GM23338 (cell line): Measurements from ENCODE around the gene PRELP. TPM values are rescaled to one million over a fixed set of nuclear protein-coding genes. Genes with fewer than 3 reads are reported as not detected.

ENCODE experiments used
- ATAC-seq: fragments of 200-7000 bp; cut with Tn5 transposase; 3 replicates; pipeline ENCODE4 v1.9.1; 2020
- DNase-seq: peaks from one replicate; pipeline ENCODE4 v3.0.0-alpha.2; 2015; ENCODE audit warnings: low spot score
- H2AFZ ChIP-seq: fragments of 200-600 bp; sonication (generic); 2 replicates; pipeline ENCODE4 v1.8.0; 2016; ENCODE audit warnings: antibody characterized with exemption, mild to moderate bottlenecking, moderate library complexity
- H3F3A ChIP-seq: fragments of 200-600 bp; sonication (generic); replicated peaks from 2 replicates; pipeline ENCODE4 v1.8.0; 2017; ENCODE audit warnings: antibody characterized with exemption, mixed run types, low read depth
- H3K27ac ChIP-seq: fragments of 200-600 bp; sonication (generic); 2 replicates; pipeline ENCODE4 v1.6.1; 2016; ENCODE audit warnings: low read depth
- H3K27me3 ChIP-seq: fragments of 200-600 bp; sonication (generic); 2 replicates; pipeline ENCODE4 v1.8.0; 2016; ENCODE audit warnings: mild to moderate bottlenecking, mixed run types, moderate library complexity; ENCODE audit not compliant: insufficient read depth
- H3K36me3 ChIP-seq: fragments of 200-600 bp; sonication (generic); 2 replicates; pipeline ENCODE4 v1.8.0; 2016; ENCODE audit warnings: mild to moderate bottlenecking; ENCODE audit not compliant: insufficient read depth
- H3K4me1 ChIP-seq: fragments of 200-600 bp; sonication (generic); 2 replicates; pipeline ENCODE4 v1.8.0; 2016; ENCODE audit warnings: mild to moderate bottlenecking, moderate library complexity; ENCODE audit not compliant: insufficient read depth
- H3K4me2 ChIP-seq: fragments of 200-600 bp; sonication (generic); 2 replicates; pipeline ENCODE4 v1.7.1; 2017; ENCODE audit warnings: mixed run types
- H3K4me3 ChIP-seq: fragments of 200-600 bp; sonication (generic); 2 replicates; pipeline ENCODE4 v1.6.1; 2016; ENCODE audit warnings: mixed run types
- H3K79me2 ChIP-seq: fragments of 200-600 bp; sonication (generic); replicated peaks from 2 replicates; pipeline ENCODE4 v1.8.0; 2017; ENCODE audit warnings: mild to moderate bottlenecking; ENCODE audit not compliant: insufficient read depth
- H3K9me2 ChIP-seq: fragments of 200-600 bp; sonication (generic); 2 replicates; pipeline ENCODE4 v1.8.0; 2017; ENCODE audit not compliant: insufficient read depth
- H4K20me1 ChIP-seq: fragments of 200-600 bp; sonication (generic); replicated peaks from 2 replicates; pipeline ENCODE4 v1.8.0; 2017; ENCODE audit warnings: mild to moderate bottlenecking; ENCODE audit not compliant: insufficient read depth
- H3K27ac Mint-ChIP-seq: 2 replicates; pipeline ENCODE4 v1.8.0; 2020; ENCODE audit warnings: inconsistent platforms, mild to moderate bottlenecking, moderate library complexity, mixed read lengths
- H3K27me3 Mint-ChIP-seq: 3 replicates; pipeline ENCODE4 v1.8.0; 2022; ENCODE audit warnings: low read depth, mild to moderate bottlenecking, moderate library complexity, mixed read lengths, inconsistent platforms; ENCODE audit not compliant: insufficient read depth, poor library complexity
- H3K36me3 Mint-ChIP-seq: 3 replicates; pipeline ENCODE4 v1.8.0; 2021; ENCODE audit warnings: low read depth, mild to moderate bottlenecking, inconsistent platforms, moderate library complexity, mixed read lengths
- H3K4me1 Mint-ChIP-seq: 3 replicates; pipeline ENCODE4 v1.8.0; 2020; ENCODE audit warnings: mild to moderate bottlenecking, inconsistent platforms, mixed read lengths
- H3K4me3 Mint-ChIP-seq: 3 replicates; pipeline ENCODE4 v1.8.0; 2021; ENCODE audit warnings: moderate library complexity, mild to moderate bottlenecking, inconsistent platforms, mixed read lengths
- H3K9me3 Mint-ChIP-seq: 3 replicates; pipeline ENCODE4 v1.8.0; 2020; ENCODE audit warnings: moderate library complexity, mild to moderate bottlenecking, inconsistent platforms, mixed read lengths
- CREB1 ChIP-seq: fragments of 250-450 bp; sonication (Bioruptor Pico); IDR thresholded peaks from 2 replicates; pipeline ENCODE4 v1.5.0; 2020; ENCODE audit warnings: low read depth, mild to moderate bottlenecking, moderate library complexity
- CTCF ChIP-seq, 2 experiments: fragments of 200-600 bp in 1 of 2; sonication (generic) in 1 of 2; conservative IDR thresholded peaks; 2 replicates each; pipeline versions ENCODE4 v1.5.1 to v1.6.1; 2016 to 2017; ENCODE audit warnings: antibody characterized with exemption in 2 of 2, low read depth in 2 of 2, mild to moderate bottlenecking in 2 of 2, moderate library complexity in 1 of 2
- ETS1 ChIP-seq: IDR thresholded peaks from 2 replicates; pipeline ENCODE4 v1.6.1; 2016; ENCODE audit warnings: antibody characterized with exemption
- EZH2 ChIP-seq: fragments of 200-600 bp; sonication (generic); IDR thresholded peaks from one replicate; pipeline ENCODE4 v1.8.0; 2017; ENCODE audit warnings: antibody characterized with exemption, mild to moderate bottlenecking, low read depth; ENCODE audit not compliant: unreplicated experiment
- EZH2phosphoT487 ChIP-seq: fragments of 200-600 bp; sonication (generic); IDR thresholded peaks from one replicate; pipeline ENCODE4 v1.8.1; 2018; ENCODE audit warnings: antibody characterized with exemption; ENCODE audit not compliant: unreplicated experiment
- NANOG ChIP-seq: IDR thresholded peaks from 2 replicates; pipeline ENCODE4 v1.6.1; 2016; ENCODE audit warnings: antibody characterized with exemption, borderline replicate concordance
- POLR2AphosphoS5 ChIP-seq: IDR thresholded peaks from 2 replicates; pipeline ENCODE4 v1.6.1; 2016; ENCODE audit warnings: antibody characterized with exemption, low read depth
- ZNF114 ChIP-seq: fragments of 250-450 bp; sonication (Bioruptor Pico); IDR thresholded peaks from 2 replicates; pipeline ENCODE4 v1.5.0; 2020; ENCODE audit warnings: mild to moderate bottlenecking, moderate library complexity
- ZNF331 ChIP-seq: fragments of 250-450 bp; sonication (Bioruptor Pico); IDR thresholded peaks from 2 replicates; pipeline ENCODE4 v1.5.0; 2020; ENCODE audit warnings: low read depth, mild to moderate bottlenecking, moderate library complexity
- ZNF462 ChIP-seq: fragments of 250-450 bp; sonication (Bioruptor Pico); IDR thresholded peaks from 2 replicates; pipeline ENCODE4 v1.5.0; 2020; ENCODE audit warnings: mild to moderate bottlenecking, moderate library complexity
- polyA plus RNA-seq: library from polyadenylated mRNA; unstranded; fragments of >200 nt; fragmentation: Nextera tagmentation; extraction: Ambion mirVana; gene quantifications from 2 replicates; pipeline ENCODE4 v1.2.1, GENCODE V29; 2016
- total RNA-seq: library from RNA; depleted of rRNA; stranded (reverse); fragments of >200 nt; shearing (Covaris generic); gene quantifications from 2 replicates; pipeline ENCODE4 v1.2.3, GENCODE V29; 2014

Gene PRELP
- total and polyA plus RNA-seq, 2 experiments from 2014 or later, result 0.03 TPM

- H3K9me2 ChIP-seq, result no peaks in the 10 kb centered on the region
- DNase-seq (no peak), ATAC-seq (no peak)
- H3K27me3 ChIP-seq, result no peaks in the 10 kb centered on the region
- no peaks in the 10 kb centered on the region for H3K4me1 ChIP-seq
- no peak for TF ChIP-seq ZNF462 (CRISPR knock-in tag)
- TF ChIP-seq POLR2AphosphoS5, result no peak
- no peak for TF ChIP-seq ZNF331
- TF ChIP-seq ZNF114 (CRISPR knock-in tag), result no peak
- no peak for TF ChIP-seq NANOG
- TF ChIP-seq ETS1, result no peak
- TF ChIP-seq EZH2, result no peak
- TF ChIP-seq EZH2phosphoT487, result no peak
- TF ChIP-seq CTCF (conservative IDR thresholded peaks at IDR 0.05; ENCODE audit: low read depth in 2 of 2), result no peak
- TF ChIP-seq CREB1 (CRISPR knock-in tag), result no peak
- no peaks in the 10 kb centered on the region for H3K36me3 Mint-ChIP-seq
- no peaks in the 10 kb centered on the region for H3K79me2 ChIP-seq
- H3K36me3 ChIP-seq, result no peaks in the 10 kb centered on the region
- no peaks in the 10 kb centered on the region for H3F3A ChIP-seq
- no peak overlapping the region for H3K27ac Mint-ChIP-seq
- H2AFZ ChIP-seq, result 0 out of 2 replicates have a peak overlapping the region, but pooled peaks have one; percentile 47
- H3K27ac ChIP-seq, result no peak overlapping the region
- no peak overlapping the region for H3K4me3 ChIP-seq
- peaks cover 9% of the 10 kb centered on the region for H3K27me3 Mint-ChIP-seq
- H4K20me1 ChIP-seq, result no peaks in the 10 kb centered on the region
- no peak overlapping the region for H3K4me2 ChIP-seq
- no peaks in the 10 kb centered on the region for H3K9me3 Mint-ChIP-seq
- H3K4me3 Mint-ChIP-seq, result no peak overlapping the region
- H3K4me1 Mint-ChIP-seq, result peaks cover 27% of the 10 kb centered on the region
Measured at GRCh38 chr1:203467550-203467921, 8.1 kb upstream of the PRELP start.
